Measurements from ENCODE around the gene ATXN7L2.

ATXN7L2 gene

GRCh38 chr1:109478806-109479205 lies 4.9 kb upstream of the ATXN7L2 start:
- TF ChIP-seq CTCF (IDR thresholded peaks at IDR 0.05; ENCODE audit: low read depth, low read length) = no peak
- H3K4me3 ChIP-seq (ENCODE audit: low read depth, low read length) = no peak overlapping the region
- no peaks in the 10 kb centered on the region for H3K36me3 ChIP-seq
- no peaks in the 10 kb centered on the region for H3K9me3 ChIP-seq (ENCODE audit: severe bottlenecking)
- DNase-seq = no peak
- H3K27ac ChIP-seq = no peak overlapping the region
- H3K27me3 ChIP-seq (ENCODE audit: insufficient read depth, low read depth, severe bottlenecking) = no peaks in the 10 kb centered on the region

- TF ChIP-seq CTCF (IDR thresholded peaks at IDR 0.05; ENCODE audit: low read depth, low read length) = no peak
- no peak overlapping the region for H3K4me3 ChIP-seq (ENCODE audit: low read depth, low read length)
Measured at GRCh38 chr1:109479311-109479710, 4.4 kb upstream of the ATXN7L2 start.

GRCh38 chr1:109479901-109480300 lies 3.8 kb upstream of the ATXN7L2 start:
- no peak for TF ChIP-seq CTCF (IDR thresholded peaks at IDR 0.05; ENCODE audit: low read depth, low read length)
- Histone ChIP-seq H3K36me3 (peaks cover 6% of the 10 kb centered on the region; the same call in 1 of the 2 replicates), H3K27me3 (ENCODE audit: insufficient read depth, low read depth, severe bottlenecking) (no peaks in the 10 kb centered on the region), H3K27ac (no peak overlapping the region), H3K4me3 (ENCODE audit: low read depth, low read length) (no peak overlapping the region), H3K9me3 (ENCODE audit: severe bottlenecking) (no peaks in the 10 kb centered on the region)
- no peak for DNase-seq

More at GRCh38 chr1:109479311-109479710, 4.4 kb upstream of the ATXN7L2 start:
- no peak for DNase-seq
- Histone ChIP-seq H3K27ac (no peak overlapping the region), H3K9me3 (ENCODE audit: severe bottlenecking) (no peaks in the 10 kb centered on the region), H3K27me3 (ENCODE audit: insufficient read depth, low read depth, severe bottlenecking) (no peaks in the 10 kb centered on the region), H3K36me3 (peaks cover 5% of the 10 kb centered on the region; the same call in 1 of the 2 replicates)

GRCh38 chr1:109481646-109482045 lies 2.1 kb upstream of the ATXN7L2 start:
- H3K27ac ChIP-seq = no peak overlapping the region
- peaks cover 20% of the 10 kb centered on the region for H3K36me3 ChIP-seq
- H3K4me3 ChIP-seq (ENCODE audit: low read depth, low read length) = no peak overlapping the region
- TF ChIP-seq CTCF (IDR thresholded peaks at IDR 0.05; ENCODE audit: low read depth, low read length) = no peak
- no peaks in the 10 kb centered on the region for H3K9me3 ChIP-seq (ENCODE audit: severe bottlenecking)
- H3K27me3 ChIP-seq (ENCODE audit: insufficient read depth, low read depth, severe bottlenecking) = no peaks in the 10 kb centered on the region
- no peak for DNase-seq

DNA sequence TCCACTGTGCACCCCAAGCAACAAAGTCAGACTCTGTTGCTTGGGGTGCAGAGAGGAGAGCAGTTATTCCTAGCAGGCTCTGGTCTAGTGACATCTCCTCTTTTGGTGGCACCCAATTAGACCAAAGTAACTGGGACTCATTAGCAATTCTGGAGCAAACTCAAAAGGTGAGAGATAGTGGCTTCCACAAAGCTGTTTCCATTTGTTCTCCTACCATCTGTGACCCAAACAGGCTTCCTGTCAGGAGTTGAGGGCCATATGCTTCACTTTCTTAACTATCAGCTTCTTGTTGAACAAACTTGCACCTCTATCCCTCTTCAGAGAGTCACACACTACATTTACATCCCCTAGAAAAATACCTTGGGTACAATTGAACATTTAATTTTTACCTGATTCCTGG lies 1.5 kb upstream of the ATXN7L2 start:
- Histone ChIP-seq H3K27me3 (ENCODE audit: insufficient read depth, low read depth, severe bottlenecking) (no peaks in the 10 kb centered on the region), H3K36me3 (peaks cover 23% of the 10 kb centered on the region), H3K4me3 (ENCODE audit: low read depth, low read length) (no peak overlapping the region), H3K27ac (no peak overlapping the region), H3K9me3 (ENCODE audit: severe bottlenecking) (no peaks in the 10 kb centered on the region)
- DNase-seq = no peak
- no peak for TF ChIP-seq CTCF (IDR thresholded peaks at IDR 0.05; ENCODE audit: low read depth, low read length)

Measured in WERI-Rb-1 (cell line).